ENCODE measurements around the gene PITPNC1.
"Not testable (repeated sequence)": the region's sequence is repeated elsewhere in the genome, so short reads cannot be mapped to it uniquely, and the experiment has no call there.

The PITPNC1 gene

DNA sequence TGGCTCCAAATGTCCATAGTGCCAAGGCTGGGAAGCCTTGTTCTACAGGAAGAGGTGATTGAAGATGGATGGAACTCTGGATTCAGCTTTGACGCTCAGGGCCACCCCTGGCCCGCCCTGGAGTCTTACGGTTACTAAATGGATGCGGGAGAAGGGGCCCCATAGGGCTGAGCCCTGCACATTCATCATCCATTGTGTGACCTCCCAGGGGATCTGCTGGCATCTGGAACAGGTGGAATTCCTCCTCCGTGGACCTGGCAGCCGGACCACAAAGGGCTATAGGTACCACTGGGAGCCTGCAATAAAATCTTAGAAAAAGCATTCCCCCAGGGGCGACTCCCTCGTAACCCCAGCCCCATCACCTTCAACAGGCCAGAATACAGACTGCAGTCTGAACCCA is 259.2 kb downstream of the PITPNC1 start:
- in situ Hi-C loops (cut with HindIII; ENCODE audit: low sequenced_read_pairs), result no loop called here

DNA sequence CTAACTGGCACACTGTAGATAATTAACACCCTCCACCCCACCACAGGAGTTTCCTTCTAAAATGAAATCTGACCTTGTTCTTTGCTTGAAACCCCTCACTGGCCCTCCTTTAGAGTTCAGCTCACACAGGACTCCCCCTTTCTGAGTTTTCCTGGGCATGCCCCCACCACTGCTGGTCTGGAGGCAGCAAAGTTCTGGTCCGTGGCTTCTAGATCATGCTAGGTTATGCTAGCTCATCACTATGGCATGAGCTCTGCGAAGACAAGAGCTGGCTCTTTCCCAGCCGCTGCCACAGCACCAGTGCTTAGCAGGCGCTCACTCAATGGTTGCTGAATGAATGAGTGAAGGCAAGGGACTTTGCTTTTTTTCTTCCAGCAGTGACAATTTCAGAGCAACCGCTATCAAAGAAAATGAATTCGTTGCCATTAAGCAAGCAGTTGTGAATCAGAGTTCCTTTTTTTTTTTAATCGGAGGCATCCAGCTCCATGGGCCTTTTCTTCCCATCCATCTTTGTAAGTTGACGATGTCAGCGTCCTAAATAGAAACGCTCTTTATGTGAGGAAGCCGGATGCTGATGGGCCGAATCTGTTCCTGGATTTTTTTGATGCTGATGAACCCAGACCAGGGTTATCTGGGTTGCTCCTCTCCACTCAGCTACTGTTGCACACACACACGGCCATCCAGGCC is 259.9 kb downstream of the PITPNC1 start:
- in situ Hi-C loops (cut with HindIII; ENCODE audit: low sequenced_read_pairs), result no loop called here

DNA sequence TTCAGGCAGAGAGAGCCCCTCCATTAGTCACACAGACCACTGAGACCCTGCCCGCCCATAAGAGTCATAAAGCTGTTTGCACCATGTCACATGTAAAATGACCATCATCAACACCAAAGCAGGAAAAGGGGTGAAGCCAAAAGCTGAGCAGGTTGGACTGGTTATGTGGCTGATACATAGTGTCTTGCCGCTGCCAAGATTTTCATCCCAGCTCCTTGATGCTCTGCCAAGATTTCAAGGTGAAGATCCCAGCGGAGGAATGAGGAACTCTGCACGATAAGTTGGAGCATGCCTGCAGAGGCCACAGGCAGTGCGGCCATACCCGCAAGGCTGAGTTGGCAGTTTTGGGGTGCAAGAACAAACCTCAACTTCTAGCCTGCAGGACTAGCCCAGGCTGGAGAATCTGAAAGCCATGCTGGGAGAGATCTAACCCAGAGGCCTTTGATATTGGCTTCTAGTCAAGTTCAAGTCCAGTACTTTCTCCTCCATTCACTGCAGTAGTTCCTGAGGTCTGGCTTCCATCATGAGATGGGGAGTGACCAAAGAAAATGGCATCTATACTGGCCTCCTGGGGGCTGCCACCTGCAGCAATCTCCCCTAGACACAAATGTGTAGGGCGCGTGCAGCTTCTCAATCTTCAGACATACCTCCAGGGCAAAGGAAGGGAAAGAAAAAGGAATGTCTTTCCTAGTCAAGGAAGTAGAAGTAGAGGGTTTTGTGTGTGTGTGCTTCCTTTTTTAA is 261.0 kb downstream of the PITPNC1 start:
- in situ Hi-C loops (cut with HindIII; ENCODE audit: low sequenced_read_pairs), result no loop called here

DNA sequence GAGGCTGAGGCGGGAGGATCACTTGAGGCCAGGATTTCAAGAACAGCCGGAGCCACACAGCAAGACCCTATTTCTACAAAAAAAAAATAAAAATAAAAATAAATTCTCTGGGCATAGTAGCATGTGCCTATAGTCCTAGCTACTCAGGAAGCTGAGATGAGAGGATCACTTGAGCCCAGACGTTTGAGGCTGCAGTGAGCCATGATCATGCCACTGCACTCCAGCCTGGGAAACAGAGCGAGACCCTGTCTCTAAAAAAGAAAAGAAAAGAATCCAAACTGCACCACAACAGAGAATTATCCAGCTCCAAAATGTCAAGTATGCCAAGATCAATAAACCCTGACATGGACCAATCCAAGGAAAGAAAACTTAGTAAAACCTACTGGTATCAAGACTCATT is 261.8 kb downstream of the PITPNC1 start:
- in situ Hi-C loops (cut with HindIII; ENCODE audit: low sequenced_read_pairs), result no loop called here

DNA sequence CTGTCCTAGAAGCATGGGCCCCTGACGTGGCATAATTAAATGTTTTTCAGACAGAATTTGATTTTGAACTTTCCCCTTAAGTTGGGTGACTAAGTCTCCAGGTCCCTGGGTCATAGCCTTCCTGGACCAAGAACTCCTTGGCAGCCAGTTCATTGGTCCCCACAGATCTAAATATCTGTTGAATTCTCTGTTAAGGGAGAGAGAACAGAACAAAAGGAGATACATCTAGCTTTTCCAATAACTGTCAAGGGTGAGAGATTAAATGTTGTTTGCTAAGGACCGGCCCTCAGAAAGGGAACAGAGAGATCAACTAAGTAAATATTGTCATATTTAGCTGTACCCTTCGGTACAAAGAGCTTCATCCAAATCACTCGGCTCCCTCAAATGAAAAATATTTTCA is 262.5 kb downstream of the PITPNC1 start:
- in situ Hi-C loops (cut with HindIII; ENCODE audit: low sequenced_read_pairs), result no loop called here

DNA sequence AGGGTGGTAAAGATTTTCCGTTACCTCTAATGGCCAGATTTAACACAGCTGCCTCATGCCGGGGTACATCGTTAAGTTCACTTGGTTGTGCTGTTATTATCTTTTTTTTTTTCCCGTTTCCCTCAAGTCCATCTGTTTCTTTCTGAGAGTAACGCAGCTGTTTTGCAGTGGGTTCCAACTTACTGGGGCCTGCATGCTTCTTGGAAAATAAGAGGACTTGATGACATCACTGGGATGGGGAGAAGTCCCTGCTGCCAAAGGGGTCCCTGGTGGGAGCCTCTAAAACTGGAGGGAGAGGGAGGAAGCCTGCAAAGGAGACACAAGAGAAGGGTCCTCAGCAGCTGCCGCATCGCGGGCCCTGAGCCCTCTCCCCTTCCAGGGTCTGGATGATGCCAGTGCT is 262.9 kb downstream of the PITPNC1 start:
- in situ Hi-C loops (cut with HindIII; ENCODE audit: low sequenced_read_pairs), result no loop called here

DNA sequence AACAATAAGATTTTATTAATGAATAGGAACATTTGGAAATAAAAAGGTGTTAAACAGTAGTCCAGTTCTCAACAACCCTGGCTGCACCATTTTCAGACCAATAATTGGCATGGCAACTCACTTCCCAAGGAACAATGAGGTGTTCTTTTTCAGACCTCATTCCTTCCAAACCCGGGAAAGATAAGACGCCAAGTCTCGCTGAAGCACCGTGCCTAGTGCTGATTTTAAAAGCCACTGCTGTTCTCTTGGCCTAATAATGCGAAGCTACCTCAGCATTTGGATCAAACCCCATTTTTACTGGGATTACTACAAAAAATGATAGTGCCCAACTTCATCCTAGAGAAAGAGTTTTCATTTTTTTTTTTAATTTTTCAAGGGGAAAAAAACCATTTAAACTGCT is 265.4 kb downstream of the PITPNC1 start:
- in situ Hi-C loops (cut with HindIII; ENCODE audit: low sequenced_read_pairs), result no loop called here

DNA sequence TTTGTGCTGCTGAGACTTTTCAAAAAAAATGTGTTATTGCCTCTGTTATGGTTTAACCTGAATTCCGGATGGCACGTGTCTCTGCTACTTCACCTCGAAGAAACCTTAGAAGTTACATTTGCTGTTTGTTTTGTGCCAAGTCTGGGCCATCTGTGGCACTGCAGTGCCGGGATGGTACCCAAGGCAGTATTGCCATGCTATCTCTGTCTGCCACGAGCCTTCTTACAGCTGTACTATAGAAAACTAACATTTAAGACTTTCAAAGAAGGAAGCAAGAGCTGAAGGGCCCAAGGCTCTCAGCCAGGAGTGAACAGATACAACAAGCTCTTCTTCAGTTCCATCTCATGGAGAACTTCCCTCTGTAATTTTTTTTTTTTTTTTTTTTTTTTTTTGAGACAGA is 267.0 kb downstream of the PITPNC1 start:
- in situ Hi-C loops (cut with HindIII; ENCODE audit: low sequenced_read_pairs), result no loop called here

DNA sequence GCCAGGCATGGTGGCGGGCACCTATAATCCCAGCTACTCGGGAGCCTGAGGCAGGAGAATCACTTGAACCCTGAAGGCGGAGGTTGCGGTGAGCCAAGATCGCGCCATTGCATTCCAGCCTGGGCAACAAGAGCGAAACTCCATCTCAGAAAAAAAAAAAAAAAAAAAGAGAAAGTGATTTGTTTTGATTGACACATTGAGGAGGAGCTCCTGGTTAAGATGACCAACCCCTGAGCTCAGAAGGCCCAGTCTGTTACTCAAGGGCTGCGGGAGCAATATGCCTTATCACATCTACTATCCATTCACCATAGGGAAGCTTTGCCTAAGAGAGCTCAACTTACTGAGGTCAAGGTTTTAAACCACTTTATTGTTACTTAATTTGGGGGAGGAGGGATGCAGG is 268.1 kb downstream of the PITPNC1 start:
- in situ Hi-C loops (cut with HindIII; ENCODE audit: low sequenced_read_pairs), result not testable (repeated sequence)

DNA sequence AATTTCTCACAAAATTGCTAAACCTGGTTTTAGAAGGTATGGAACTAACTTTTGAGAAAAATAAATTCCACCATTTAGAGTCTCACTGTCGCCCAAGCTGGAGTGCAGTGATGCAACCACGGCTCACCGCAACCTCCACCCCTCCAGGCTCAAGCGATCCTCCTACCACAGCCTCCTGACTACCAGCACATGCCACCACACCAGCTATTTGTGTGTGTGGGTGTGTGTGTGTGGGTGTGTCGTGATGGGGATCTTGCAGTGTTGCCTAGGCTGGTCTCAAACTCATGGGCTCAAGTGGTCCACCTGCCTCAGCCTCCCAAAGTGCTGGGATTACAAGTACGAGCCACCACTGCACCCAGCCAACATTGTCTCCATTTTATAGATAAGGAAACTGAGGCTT is 269.4 kb downstream of the PITPNC1 start:
- in situ Hi-C loops (cut with HindIII; ENCODE audit: low sequenced_read_pairs), result no loop called here

DNA sequence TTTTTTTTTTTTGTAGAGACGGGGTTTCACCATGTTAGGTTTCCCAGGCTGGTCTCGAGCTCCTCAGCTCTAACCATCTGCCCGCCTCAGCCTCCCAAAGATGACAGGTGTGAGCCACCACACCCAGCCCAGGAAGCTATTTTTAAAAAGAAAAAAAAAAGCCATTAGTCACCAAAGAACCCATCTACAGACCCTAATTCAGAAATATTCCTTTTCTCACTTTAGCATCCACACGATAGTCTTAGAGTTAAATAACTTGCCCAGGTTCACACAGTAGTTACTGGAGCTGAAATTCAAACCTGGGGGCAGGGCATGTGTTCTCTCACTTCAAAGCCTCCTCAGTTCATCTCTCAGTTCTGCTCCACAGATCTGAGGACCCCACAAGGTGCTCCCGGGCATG is 270.4 kb downstream of the PITPNC1 start:
- in situ Hi-C loops (cut with HindIII; ENCODE audit: low sequenced_read_pairs), result no loop called here

DNA sequence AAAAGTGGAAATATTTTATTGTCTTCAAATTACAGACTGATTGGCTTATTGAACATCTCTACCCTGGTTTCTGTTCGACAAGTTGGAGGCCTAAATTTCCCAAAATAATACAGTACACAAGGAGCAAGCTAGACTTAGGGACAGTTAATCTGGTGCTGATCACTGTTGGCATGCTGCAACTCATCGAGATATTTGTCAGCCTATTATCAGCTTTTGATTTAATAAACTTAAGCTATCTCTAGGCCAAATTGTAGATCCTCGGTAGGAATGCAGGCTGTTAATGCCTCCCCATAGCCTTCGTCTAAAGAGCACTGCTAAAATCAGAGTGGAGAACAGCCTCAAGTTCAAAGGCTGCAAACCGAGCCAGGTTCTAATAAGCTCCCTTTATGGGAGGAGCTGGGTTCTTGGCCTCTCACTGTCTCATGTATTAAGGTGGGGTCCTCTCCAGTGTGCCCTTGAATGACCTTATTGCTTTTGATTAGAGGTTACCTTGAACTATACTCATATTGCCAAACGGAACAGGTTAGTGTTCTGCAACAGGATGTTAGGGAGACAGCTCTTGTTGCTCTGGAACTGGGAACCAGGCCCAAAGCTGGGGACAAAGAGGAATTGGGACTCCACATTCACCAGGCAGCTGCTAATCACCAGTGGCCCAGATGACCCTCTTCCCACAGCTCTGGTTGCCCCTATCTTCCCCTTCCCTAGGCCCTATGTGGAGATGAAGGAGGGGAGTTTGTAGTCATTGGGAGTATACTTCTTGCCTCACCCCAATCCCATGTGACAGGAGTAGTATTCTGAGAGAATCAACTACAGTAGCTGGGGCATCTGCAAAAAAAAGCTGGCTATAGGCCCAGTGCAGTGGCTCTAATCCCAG is 271.2 kb downstream of the PITPNC1 start:
- in situ Hi-C loops (cut with HindIII; ENCODE audit: low sequenced_read_pairs), result no loop called here

DNA sequence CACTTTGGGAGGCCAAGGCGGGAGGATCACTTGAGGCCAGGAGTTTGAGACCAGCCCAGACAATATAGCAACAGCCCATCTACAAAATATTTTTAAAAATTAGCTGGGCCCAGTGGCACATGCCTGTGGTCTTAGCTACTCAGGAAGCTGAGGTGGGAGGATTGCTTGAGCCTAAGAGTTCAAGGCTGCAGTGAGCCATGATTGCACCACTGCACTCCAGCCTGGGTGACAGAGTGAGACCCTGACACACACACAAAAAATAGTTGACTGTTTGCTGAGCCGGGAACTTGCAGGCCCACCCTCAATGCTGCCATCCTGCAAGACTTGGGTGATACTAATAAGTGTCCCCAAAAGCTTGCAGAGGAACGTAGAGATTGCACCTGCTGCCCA is 271.8 kb downstream of the PITPNC1 start:
- in situ Hi-C loops (cut with HindIII; ENCODE audit: low sequenced_read_pairs), result not testable (repeated sequence)

DNA sequence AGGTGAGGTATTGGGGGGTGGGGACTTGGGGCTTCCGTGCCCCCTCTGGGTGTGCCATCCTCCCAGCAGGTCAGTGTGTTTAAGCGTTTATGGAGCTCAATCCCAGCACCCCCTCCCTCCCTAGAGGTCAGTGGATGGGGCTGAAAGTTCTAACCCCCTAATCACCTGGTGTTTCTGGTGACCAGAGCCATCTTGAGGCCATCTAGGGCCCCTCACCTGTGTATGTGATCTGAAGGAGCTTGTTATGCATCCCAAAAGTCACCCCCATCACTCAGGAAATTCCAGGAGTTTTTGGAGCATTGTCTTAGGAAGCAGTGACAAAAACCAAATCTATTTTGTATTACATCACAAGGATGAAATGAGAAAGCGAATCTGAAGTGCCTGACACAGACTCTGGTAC is 272.8 kb downstream of the PITPNC1 start:
- in situ Hi-C loops (cut with HindIII; ENCODE audit: low sequenced_read_pairs), result no loop called here

DNA sequence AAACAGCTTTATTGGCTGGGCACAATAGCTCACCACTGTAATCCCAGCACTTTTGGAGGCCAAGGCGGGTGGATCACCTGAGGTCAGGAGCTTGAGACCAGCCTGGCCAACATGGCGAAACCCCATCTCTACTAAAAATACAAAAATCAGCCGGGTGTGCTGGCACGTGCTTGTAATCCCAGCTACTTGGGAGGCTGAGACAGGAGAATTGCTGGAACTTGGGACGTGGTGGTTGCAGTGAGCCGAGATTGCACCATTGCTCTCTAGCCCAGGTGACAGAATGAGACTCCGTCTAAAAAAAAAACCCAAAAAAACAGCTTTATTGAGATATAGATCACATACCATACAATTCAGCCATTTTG is 274.1 kb downstream of the PITPNC1 start:
- in situ Hi-C loops (cut with HindIII; ENCODE audit: low sequenced_read_pairs), result not testable (repeated sequence)

DNA sequence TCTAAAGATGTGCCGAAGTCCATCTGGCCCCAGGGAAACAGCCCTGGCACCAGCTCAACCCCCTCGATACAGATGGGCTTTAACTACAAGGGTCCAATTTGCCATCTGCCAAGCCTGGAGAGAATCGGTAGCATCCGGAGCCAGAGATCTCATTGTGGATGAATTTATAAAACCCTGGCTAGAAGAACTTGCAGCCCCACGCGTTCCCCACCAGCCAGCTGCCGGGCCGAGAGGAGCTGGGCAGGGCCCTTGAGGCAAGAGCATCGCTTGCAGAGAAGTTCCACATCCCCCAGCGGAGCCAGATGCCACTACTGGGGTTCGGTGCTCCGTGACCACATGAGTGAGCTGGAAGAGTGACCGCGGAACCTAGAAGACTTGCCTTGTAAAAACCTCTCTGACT is 275.4 kb downstream of the PITPNC1 start:
- in situ Hi-C loops (cut with HindIII; ENCODE audit: low sequenced_read_pairs), result no loop called here

DNA sequence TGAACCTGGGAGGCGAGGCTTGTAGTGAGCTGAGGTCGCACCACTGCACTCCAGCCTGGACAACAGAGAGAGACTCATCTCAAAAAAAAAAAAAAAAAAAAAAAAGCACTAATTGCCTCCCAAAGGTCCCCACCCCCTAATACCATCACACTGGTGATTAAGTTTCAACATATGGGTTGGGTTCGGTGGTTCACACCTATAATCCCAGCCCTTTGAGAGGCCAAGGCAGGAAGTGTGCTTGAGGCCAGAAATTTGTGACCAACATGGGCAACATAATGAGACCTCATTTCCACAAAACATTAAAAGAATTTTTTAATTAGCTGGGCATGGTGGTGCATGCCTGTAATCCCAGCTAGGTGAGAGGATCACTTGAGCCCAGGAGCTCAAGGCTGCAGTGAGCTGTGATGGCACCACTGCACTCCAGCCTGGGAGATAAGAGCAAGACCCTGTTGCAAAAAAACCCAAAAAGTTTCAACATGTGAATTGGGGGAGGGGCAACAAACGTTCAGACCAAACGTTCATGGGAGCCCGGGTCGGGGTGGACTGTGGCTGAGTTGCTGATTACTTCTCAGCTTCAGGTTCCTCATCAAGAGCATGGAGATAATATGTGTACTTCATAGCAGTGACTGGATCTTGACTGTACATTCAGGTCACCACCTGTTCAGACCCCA is 278.5 kb downstream of the PITPNC1 start:
- in situ Hi-C loops (cut with HindIII; ENCODE audit: low sequenced_read_pairs), result no loop called here

DNA sequence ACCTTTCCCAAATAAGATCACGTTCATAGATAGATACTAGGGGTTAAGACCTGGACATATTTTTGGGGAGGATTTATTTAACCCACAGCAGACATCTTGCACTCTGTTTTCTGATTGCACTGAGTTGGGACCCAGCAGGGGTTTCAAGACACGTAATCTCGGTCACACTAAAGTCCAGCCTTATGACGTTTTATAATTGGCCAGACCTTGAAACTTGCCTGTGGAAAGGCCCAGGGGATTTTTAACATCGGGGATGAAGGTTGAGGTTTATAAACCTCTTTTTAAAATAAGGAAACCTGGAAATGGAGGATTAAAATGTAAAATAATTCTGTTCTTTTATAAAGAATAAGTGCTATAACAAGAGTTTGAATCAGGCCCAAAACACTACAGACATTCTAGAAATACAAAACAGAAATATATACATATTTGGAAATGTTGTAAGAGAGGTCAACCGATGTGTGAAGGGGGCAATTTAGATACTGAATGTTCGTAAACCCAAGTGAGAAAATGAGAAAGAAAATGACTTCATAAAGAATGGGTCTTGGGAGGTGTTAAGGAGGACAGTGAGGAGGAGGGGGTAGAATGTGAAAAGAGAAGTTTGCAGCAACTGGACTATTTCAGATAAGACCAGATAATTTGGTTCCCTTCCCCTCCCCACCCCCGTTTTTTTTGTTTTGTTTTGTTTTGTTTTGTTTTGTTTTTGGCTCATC is 279.6 kb downstream of the PITPNC1 start:
- in situ Hi-C loops (cut with HindIII; ENCODE audit: low sequenced_read_pairs), result no loop called here

DNA sequence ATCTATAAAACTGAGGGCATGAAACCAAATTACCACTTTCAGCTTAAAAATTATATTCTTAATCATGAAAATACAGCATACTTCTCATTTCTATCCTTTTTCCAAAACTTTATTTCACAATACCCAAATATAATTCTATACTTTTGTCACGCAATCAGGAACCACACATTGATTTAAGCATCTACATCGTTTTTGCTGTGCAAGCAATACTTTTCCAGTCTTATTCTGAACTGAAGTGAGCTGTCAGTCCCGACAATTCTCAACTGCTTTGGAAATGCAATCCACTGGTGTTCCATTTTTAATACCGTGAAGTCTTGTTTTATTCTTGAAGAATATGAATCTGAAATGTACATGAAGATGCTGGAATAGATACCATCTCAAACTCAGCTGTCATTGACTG is 280.5 kb downstream of the PITPNC1 start:
- in situ Hi-C loops (cut with HindIII; ENCODE audit: low sequenced_read_pairs), result no loop called here

DNA sequence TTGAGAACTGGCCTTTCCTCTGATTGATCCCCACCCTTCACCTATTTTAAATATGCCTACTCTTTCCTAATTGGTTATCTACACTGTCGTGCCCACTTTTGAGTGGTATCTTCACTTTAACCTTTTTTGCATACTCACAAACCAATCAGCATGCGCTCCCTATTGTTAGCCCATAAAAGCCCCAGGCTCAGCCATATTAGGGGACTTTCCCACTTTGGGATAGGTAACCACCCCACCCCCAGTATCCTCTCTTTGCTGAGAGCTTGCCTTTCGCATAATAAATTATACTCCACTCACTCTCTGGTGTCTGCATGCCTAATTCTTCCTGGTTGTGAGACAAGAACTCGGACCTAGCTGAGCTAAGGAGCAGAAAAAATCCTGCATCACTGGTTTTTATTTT is 281.2 kb downstream of the PITPNC1 start:
- in situ Hi-C loops (cut with HindIII; ENCODE audit: low sequenced_read_pairs), result no loop called here

DNA sequence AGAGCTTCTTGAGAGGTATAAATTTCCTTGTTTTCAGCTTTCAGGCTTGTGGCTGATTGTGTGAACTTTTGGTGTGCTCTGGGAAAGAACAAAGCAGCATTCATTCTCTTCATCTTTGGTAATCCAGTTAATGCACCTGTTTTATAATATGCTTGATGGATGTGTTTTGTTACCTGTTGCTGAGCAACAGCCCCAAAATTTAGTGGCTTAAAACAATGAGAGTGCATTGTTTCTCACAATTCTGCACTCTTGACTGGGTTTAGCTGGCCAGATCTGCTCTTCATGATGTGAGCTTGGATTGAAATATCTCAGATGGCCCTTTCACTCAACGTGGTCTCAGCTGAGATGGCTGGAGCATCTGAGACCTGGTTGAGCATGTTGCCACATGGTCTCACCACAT is 281.9 kb downstream of the PITPNC1 start:
- in situ Hi-C loops (cut with HindIII; ENCODE audit: low sequenced_read_pairs), result no loop called here

All from endothelial cell of hepatic sinusoid (primary cell).